HG02943 (cell line): ENCODE data around the gene ZNF790.

Source experiments
- ATAC-seq: cut with Tn5 transposase; IDR thresholded peaks from one replicate; pipeline ENCODE4 v1.9.1; 2021; ENCODE audit warnings: mild to moderate bottlenecking, low read depth, moderate library complexity; ENCODE audit not compliant: unreplicated experiment

The ZNF790 gene

GRCh38 chr19:36772311-36773222 lies 65.6 kb downstream of the ZNF790 start, which contains the start of gene ZNF850:
Gene ZNF850 (minus strand): TSS chr19:36772807. CDS start chr19:36762606, 10,201 bp downstream.
- ATAC-seq, result peak; percentile 90

- no peak for ATAC-seq
These were observed 66.6 kb downstream of the ZNF790 start for GRCh38 chr19:36771261-36772231.
